ENCODE measurements around the gene SEC22C.

DNA sequence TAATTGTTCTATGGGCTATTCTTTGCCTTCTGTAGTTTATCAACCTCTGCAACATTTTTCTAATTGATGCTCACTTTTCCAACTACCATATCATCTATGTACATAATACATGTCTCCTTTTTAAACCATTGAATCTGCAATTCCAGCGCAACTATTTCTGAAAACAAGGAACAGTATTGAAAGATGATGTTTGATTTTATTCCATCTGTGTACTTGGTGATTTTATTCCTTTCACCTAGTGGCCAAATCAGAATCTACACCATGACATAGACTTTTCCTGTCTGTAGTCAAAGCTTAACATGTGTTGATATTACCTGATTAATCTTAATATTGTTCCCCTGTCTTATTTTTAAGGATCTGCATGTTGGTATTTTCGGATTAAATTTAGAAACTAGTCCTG lies 31.7 kb upstream of the SEC22C start:
- TF ChIP-seq POLR2A (IDR thresholded peaks at IDR 0.05): no peak
- TF ChIP-seq, protein P1, sequence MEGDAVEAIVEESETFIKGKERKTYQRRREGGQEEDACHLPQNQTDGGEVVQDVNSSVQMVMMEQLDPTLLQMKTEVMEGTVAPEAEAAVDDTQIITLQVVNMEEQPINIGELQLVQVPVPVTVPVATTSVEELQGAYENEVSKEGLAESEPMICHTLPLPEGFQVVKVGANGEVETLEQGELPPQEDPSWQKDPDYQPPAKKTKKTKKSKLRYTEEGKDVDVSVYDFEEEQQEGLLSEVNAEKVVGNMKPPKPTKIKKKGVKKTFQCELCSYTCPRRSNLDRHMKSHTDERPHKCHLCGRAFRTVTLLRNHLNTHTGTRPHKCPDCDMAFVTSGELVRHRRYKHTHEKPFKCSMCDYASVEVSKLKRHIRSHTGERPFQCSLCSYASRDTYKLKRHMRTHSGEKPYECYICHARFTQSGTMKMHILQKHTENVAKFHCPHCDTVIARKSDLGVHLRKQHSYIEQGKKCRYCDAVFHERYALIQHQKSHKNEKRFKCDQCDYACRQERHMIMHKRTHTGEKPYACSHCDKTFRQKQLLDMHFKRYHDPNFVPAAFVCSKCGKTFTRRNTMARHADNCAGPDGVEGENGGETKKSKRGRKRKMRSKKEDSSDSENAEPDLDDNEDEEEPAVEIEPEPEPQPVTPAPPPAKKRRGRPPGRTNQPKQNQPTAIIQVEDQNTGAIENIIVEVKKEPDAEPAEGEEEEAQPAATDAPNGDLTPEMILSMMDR (IDR thresholded peaks at IDR 0.05): peak; percentile 34 to 57 (median 54)
